Omental fat pad (tissue), 4 donors: ENCODE measurements around the gene NLK. TPM values are rescaled to one million over a fixed set of nuclear protein-coding genes. Genes with fewer than 3 reads are reported as not detected.
"Not testable (repeated sequence)": the region's sequence is repeated elsewhere in the genome, so short reads cannot be mapped to it uniquely, and the experiment has no call there.

ENCODE experiments used
- ATAC-seq: fragments of 150-250 bp; one replicate; pipeline ENCODE4 v1.9.1; 2016; ENCODE audit warnings: mild to moderate bottlenecking, moderate library complexity; ENCODE audit not compliant: low FRiP score
- DNase-seq: peaks from one replicate; pipeline ENCODE4 v3.0.0-alpha.2; 2019; ENCODE audit warnings: low spot score
- CTCF ChIP-seq, 3 donors: fragments of 450-650 bp; IDR thresholded peaks; one replicate each; pipeline ENCODE4 v1.5.1; 2016 to 2017; ENCODE audit warnings: antibody characterized with exemption in 3 of 3, mild to moderate bottlenecking in 3 of 3, moderate library complexity in 2 of 3
- total RNA-seq, 4 donors: library from RNA; depleted of rRNA; stranded (reverse); fragments of >200 nt; gene quantifications; one replicate each; pipeline ENCODE4 v1.1.0, GENCODE V29; 2016

The NLK gene
- total RNA-seq, 4 donors from 2014 or later = 15.9 to 32.5 (median 25.0) TPM

GRCh38 chr17:28199115-28199514 lies 156.6 kb downstream of the NLK start:
- TF ChIP-seq CTCF (IDR thresholded peaks at IDR 0.05) = no peak
- ATAC-seq (no peak), DNase-seq (no peak)

- ATAC-seq = no peak
- no peak for DNase-seq
- no peak for TF ChIP-seq CTCF (IDR thresholded peaks at IDR 0.05)
Observed at GRCh38 chr17:28199728-28200127, 157.3 kb downstream of the NLK start.

GRCh38 chr17:28201315-28201714 lies 158.8 kb downstream of the NLK start:
- ATAC-seq (no peak), DNase-seq (no peak)
- TF ChIP-seq CTCF (IDR thresholded peaks at IDR 0.05) = no peak

GRCh38 chr17:28204244-28204643 lies 161.8 kb downstream of the NLK start:
- no peak for DNase-seq
- no peak for ATAC-seq
- TF ChIP-seq CTCF (IDR thresholded peaks at IDR 0.05) = no peak

GRCh38 chr17:28204751-28205150 lies 162.3 kb downstream of the NLK start:
- DNase-seq (no peak), ATAC-seq (no peak)
- TF ChIP-seq CTCF (IDR thresholded peaks at IDR 0.05) = no peak

GRCh38 chr17:28206292-28206691 lies 163.8 kb downstream of the NLK start:
- DNase-seq (no peak), ATAC-seq (no peak)
- no peak for TF ChIP-seq CTCF (IDR thresholded peaks at IDR 0.05)

GRCh38 chr17:28211811-28212210 lies 169.3 kb downstream of the NLK start:
- TF ChIP-seq CTCF (IDR thresholded peaks at IDR 0.05) = no peak
- ATAC-seq (no peak), DNase-seq (no peak)

GRCh38 chr17:28213578-28213977 lies 171.1 kb downstream of the NLK start:
- not testable (repeated sequence) for DNase-seq, ATAC-seq
